PC-9 (cell line): Measurements from ENCODE around the gene JHY.

Experiments used
- CTCF ChIP-seq: fragments of 200-600 bp; sonication (generic); conservative IDR thresholded peaks from 2 replicates; pipeline ENCODE4 v1.6.1; 2017; ENCODE audit warnings: mixed run types, antibody characterized with exemption, mild to moderate bottlenecking, moderate library complexity
- EZH2 ChIP-seq: fragments of 200-600 bp; sonication (generic); IDR thresholded peaks from 2 replicates; pipeline ENCODE4 v1.8.0; 2017; ENCODE audit warnings: antibody characterized with exemption, low read depth

GRCh38 chr11:122897606-122898210 is 15.1 kb downstream of the JHY start:
- TF ChIP-seq CTCF, result no peak
- no peak for TF ChIP-seq EZH2
